Mucosa of stomach (tissue), 1 donor: ENCODE results near the gene HBS1L.

Experiments
- H3K27me3 ChIP-seq: one replicate; pipeline ENCODE4 v1.7.0; 2013; ENCODE audit warnings: mild to moderate bottlenecking, low read length; ENCODE audit not compliant: control insufficient read depth, insufficient read depth
- H3K36me3 ChIP-seq: one replicate; pipeline ENCODE4 v1.7.0; 2013; ENCODE audit warnings: low read length; ENCODE audit not compliant: control insufficient read depth, insufficient read depth
- H3K4me1 ChIP-seq: one replicate; pipeline ENCODE4 v1.7.0; 2013; ENCODE audit warnings: mild to moderate bottlenecking, low read length; ENCODE audit not compliant: control insufficient read depth, insufficient read depth
- H3K4me3 ChIP-seq: one replicate; pipeline ENCODE4 v1.7.0; 2013; ENCODE audit warnings: low read length
- H3K9ac ChIP-seq: one replicate; pipeline ENCODE4 v1.7.0; 2013; ENCODE audit warnings: mild to moderate bottlenecking, low read length, moderate library complexity
- H3K9me3 ChIP-seq: one replicate; pipeline ENCODE4 v1.7.0; 2013; ENCODE audit warnings: mild to moderate bottlenecking, low read length, moderate library complexity; ENCODE audit not compliant: control insufficient read depth
- donor health status: Pancreatic carcinoma.

The HBS1L gene

DNA sequence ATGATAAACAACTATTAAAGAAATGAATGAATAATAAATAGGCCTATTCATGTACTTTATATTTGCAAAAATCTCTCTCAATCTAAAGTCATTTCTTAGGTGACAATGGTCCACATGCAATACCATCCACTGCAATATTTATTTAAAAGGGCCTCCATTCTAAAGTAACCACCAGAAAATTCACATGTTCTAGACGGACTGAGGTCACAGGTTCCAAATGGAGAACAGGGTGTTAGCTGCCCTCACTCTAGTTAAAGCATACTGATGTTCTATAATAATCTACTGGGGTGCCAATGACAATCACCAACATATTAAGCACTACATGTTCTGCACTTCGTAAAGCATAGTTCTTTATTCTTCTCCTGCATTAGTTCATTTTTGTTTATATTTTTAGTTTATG, 1.2 kb downstream of the HBS1L start:
- Histone ChIP-seq H3K27me3 (no peaks in the 10 kb centered on the region), H3K9ac (peak overlapping the region; percentile 98), H3K9me3 (no peaks in the 10 kb centered on the region), H3K4me1 (no peaks in the 10 kb centered on the region), H3K36me3 (no peaks in the 10 kb centered on the region), H3K4me3 (no peak overlapping the region)

DNA sequence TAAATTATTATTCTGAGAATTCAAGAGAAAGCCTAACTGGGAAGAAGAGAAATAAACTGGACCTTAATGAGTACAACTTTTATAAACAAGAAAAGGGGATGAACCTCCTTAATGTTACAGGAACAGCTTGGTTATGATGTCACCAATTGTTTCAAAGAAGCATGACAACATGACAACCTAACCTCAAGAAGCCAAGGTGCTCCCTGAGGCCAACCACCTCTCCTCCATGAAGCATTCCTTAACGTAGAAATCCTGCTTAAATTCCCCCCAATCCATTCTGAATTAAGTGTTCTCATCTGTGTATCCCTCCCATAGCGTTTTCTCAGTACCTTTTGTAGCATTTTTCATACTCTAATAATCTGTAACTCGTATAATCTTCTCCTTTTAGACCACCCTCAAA, 1.7 kb downstream of the HBS1L start:
- no peak overlapping the region for H3K4me3 ChIP-seq
- H3K36me3 ChIP-seq = no peaks in the 10 kb centered on the region
- H3K27me3 ChIP-seq = no peaks in the 10 kb centered on the region
- H3K9ac ChIP-seq = no peak overlapping the region
- H3K4me1 ChIP-seq = no peaks in the 10 kb centered on the region
- no peaks in the 10 kb centered on the region for H3K9me3 ChIP-seq

DNA sequence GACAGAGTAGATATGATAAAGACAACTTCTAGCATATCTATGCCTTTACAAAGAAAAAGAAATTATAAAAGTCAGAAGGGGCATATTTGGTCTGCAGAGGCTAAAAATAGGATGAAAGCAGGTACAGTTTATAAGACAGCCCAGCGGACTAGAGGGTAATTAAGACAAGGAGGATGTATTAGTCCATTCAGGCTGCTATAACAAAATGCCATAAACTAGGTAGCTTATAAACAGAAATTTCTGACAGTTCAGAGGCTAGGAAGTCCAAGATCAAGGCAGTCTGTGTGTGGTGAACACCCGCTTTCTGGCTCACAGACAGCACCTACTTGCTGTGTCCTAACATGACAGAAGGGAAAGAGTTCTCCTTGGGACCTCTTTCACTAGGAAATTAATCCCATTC, 5.7 kb downstream of the HBS1L start:
- H3K9ac ChIP-seq = no peak overlapping the region
- no peaks in the 10 kb centered on the region for H3K9me3 ChIP-seq
- no peaks in the 10 kb centered on the region for H3K27me3 ChIP-seq
- H3K36me3 ChIP-seq = no peaks in the 10 kb centered on the region
- no peaks in the 10 kb centered on the region for H3K4me1 ChIP-seq
- H3K4me3 ChIP-seq = no peak overlapping the region

DNA sequence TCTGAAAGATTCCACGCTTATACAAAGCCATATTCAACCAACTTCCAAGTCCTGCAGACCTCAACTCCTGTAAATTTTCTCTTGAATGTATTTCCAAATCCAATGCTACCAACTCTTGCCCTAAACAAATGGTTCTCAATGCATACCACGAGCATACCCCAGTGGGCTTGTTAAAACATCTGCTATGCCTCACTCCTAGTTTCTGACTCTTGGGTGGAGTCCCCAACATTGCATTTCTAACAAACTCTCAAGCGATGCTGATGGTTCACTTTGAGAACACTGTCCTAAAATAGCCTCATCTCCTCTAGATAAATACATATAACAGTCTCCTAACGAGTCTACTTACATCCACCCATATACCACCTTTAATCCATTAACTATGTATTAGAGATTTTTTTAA, 7.3 kb downstream of the HBS1L start:
- Histone ChIP-seq H3K4me1 (no peaks in the 10 kb centered on the region), H3K4me3 (no peak overlapping the region), H3K9me3 (no peaks in the 10 kb centered on the region), H3K9ac (no peak overlapping the region), H3K27me3 (no peaks in the 10 kb centered on the region), H3K36me3 (no peaks in the 10 kb centered on the region)

DNA sequence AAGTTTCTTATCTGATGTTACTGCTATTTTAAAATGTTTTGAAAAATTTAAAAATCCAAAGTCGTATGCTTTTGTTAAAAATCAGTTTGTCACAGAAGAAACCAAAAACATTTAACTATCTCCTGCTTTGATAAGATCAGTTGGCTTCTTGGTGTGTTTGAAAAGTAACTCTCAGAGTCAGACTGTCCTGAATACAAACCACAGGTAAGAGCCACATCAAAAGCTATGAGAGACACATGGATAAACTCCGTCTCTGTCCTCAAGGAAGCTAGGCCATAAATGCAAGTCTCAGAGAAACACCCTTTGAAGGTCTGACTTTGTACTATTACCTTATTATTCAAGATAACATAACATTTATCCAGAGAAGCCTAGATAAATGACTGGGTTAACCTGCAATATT, 7.7 kb downstream of the HBS1L start:
- Histone ChIP-seq H3K4me1 (no peaks in the 10 kb centered on the region), H3K9me3 (no peaks in the 10 kb centered on the region), H3K4me3 (no peak overlapping the region), H3K27me3 (no peaks in the 10 kb centered on the region), H3K9ac (no peak overlapping the region), H3K36me3 (no peaks in the 10 kb centered on the region)

DNA sequence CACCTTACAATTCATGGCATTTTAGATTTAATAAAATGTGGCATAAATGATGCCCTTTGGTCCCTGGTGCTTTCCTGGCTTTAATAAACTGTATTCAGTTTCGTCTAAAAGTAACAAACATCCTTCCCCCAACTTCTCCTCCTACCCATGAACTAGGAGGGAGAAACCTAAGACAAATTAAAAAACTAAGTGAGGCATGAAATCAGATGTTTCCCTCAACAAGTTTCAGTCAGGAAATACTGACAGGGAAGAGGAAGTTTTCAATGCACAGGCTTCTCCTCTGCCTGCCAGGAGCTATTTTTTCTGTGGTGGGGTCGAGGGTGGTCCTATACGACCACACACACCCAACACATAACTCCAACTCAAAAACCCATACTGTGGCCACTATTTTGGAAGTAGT, 10.0 kb downstream of the HBS1L start:
- Histone ChIP-seq H3K27me3 (no peaks in the 10 kb centered on the region), H3K9ac (no peak overlapping the region), H3K36me3 (no peaks in the 10 kb centered on the region), H3K9me3 (no peaks in the 10 kb centered on the region), H3K4me1 (no peaks in the 10 kb centered on the region), H3K4me3 (no peak overlapping the region)

DNA sequence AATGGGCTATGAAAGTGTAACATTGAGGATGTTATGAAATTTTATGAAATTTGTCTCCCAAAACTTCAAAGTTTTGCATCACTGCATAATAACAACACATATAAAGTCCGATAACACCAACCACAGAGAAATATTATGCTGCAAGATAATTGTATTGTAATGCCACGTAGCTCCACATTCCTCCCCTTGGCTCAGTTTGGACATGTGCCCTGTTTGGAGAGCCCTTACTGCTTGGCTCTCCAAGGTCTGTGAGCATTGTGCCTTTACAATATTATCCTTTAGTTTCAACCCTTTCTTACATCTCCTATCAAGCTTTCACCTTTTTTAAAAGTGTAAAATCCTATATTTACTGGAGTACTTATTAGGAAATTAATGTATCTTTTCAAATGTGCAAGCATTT, 10.8 kb downstream of the HBS1L start:
- no peaks in the 10 kb centered on the region for H3K27me3 ChIP-seq
- H3K9me3 ChIP-seq = no peaks in the 10 kb centered on the region
- H3K4me1 ChIP-seq = no peaks in the 10 kb centered on the region
- H3K4me3 ChIP-seq = no peak overlapping the region
- no peaks in the 10 kb centered on the region for H3K36me3 ChIP-seq
- no peak overlapping the region for H3K9ac ChIP-seq

DNA sequence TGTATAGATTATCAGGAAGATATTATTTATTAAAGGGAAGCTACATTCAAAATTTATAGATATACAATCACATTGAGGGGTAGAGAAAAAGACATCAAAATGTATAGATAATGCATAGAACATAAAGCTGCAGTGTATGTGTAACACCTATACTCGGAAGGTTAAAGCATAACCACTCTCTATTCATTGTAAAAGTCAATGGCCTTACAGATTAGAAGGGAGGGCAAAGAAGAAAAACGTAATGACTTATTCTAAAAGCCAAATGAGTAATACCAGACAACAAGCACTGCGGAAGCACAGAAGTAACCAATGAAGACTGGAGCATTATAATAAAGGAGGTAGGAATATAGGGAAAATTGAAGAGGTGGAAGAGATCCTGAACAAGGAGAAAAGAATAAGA, 11.3 kb downstream of the HBS1L start:
- Histone ChIP-seq H3K4me3 (no peak overlapping the region), H3K9ac (no peak overlapping the region), H3K27me3 (no peaks in the 10 kb centered on the region), H3K9me3 (no peaks in the 10 kb centered on the region), H3K36me3 (no peaks in the 10 kb centered on the region), H3K4me1 (no peaks in the 10 kb centered on the region)

DNA sequence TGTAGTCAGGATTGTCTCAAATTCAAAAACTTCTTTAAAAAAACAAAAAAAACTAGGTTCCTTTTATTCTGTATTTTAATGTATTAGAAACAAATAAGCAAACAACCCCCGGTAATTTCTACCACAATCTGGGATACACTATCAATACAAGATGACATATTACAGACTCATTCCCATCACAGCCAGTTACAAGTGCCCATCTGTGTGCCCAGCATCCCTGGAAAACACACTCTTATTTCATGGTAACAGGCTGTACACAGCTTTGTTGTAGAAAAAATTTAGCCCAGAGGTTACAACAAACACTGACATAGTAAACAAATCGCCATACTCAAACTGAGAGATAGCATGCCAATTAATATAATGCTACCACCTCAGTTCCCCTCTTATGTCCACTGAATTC, 16.3 kb downstream of the HBS1L start:
- no peaks in the 10 kb centered on the region for H3K4me1 ChIP-seq
- H3K9me3 ChIP-seq = no peaks in the 10 kb centered on the region
- no peaks in the 10 kb centered on the region for H3K27me3 ChIP-seq
- H3K36me3 ChIP-seq = no peaks in the 10 kb centered on the region
- H3K9ac ChIP-seq = no peak overlapping the region
- no peak overlapping the region for H3K4me3 ChIP-seq

DNA sequence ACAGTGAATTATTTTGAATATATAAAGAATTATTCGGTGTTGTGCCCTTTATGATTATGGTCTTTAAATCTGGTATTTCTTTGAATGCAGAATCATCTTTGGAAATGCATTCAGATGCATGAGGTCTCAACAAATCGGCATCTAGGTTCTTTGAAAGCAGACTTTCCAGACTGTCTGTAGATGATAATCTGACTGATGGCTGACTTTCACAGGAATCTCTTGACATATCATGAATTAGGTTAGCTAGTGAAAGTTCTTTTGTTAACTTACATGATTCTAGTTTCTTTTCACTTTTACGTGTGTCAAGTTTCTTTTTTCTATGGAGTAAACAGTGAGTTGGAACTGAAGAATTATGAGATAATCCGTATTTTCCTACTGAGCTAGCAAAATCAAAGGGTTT, 17.1 kb downstream of the HBS1L start:
- Histone ChIP-seq H3K36me3 (no peaks in the 10 kb centered on the region), H3K9me3 (no peaks in the 10 kb centered on the region), H3K4me3 (no peak overlapping the region), H3K4me1 (no peaks in the 10 kb centered on the region), H3K27me3 (no peaks in the 10 kb centered on the region), H3K9ac (no peak overlapping the region)

DNA sequence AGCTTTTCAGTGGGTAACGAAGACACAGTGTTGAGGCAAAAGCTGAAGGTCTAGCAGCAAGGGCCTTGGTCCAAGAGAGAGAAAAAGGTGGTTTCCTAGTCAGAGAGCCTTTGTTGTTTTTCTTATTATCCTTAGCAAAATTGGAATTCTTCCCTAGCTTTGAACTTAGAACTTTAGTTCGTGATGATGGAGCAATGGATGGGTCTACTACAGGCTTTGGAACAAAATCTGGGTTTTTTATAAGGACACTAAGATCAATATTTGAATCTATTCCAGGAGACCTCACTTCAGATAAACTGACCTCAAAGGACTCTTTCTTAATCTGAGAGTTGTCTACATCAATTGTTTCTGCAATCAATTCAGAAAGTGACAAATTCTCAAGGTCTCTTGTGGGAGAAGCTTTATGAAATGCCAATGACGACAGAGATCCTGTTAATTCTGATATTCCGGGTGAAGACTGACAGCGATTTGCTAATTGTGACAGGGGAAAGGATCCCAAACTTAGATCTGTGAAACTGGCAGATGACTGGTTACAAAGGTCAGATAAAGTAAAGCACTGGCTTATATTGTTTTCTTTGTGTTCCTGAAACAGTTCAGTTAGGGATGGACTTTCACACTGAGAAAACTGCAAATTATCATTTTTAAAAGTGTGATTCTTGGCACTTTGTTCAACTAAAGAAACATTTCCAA, 17.7 kb downstream of the HBS1L start:
- Histone ChIP-seq H3K4me3 (no peak overlapping the region), H3K9ac (no peak overlapping the region), H3K27me3 (no peaks in the 10 kb centered on the region), H3K36me3 (no peaks in the 10 kb centered on the region), H3K4me1 (no peaks in the 10 kb centered on the region), H3K9me3 (no peaks in the 10 kb centered on the region)

DNA sequence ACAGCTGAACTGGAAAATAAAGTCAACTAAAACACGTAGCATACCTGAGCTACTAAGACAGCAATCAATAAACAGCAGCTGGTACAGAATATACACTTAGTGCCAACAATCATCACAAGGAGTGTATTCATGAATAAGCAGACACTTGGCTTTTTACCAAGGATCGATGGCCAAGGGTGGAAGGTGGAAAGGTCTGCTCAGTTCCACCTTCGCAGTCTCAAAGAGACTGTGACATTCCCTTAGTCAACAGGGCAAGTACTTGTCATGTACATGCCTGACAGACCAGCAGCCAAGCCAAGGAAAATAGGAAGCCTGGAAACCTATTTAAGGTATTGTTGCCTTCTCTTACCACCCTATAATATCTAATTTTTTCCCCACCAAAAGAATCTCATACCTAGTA, 21.4 kb downstream of the HBS1L start:
- H3K4me1 ChIP-seq = no peaks in the 10 kb centered on the region
- no peaks in the 10 kb centered on the region for H3K9me3 ChIP-seq
- H3K9ac ChIP-seq = no peak overlapping the region
- H3K4me3 ChIP-seq = no peak overlapping the region
- no peaks in the 10 kb centered on the region for H3K27me3 ChIP-seq
- peaks cover 5% of the 10 kb centered on the region for H3K36me3 ChIP-seq

DNA sequence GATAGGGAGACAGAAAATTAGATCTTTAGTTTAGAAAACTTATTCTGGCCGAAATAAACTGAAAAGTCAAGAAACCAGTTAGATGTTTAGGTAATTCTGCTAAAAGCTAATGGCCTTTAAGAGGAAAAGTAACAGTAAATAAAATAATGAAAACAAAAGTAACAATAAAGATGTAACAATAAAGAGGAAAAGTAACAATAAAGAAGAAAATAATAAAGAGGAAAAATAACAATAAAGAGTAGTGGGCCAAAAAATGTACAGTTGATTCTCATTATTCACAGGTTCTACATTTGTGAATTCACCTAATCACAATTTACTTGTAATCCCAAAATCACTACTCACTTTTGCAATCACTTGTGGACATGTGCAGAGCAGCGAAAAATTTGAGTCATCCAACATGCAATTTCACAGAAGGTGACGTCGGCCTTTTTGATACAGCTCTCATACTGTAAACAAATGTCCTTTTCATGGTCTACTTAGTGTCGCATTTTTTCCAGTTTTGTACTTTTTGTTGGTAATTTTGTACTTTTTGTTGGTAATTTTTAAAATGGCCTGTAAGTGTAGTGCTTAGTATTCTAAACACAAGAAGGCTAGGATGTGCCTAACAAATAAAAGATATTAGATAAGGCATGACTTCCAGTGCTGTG, 24.0 kb downstream of the HBS1L start:
- Histone ChIP-seq H3K9me3 (no peaks in the 10 kb centered on the region), H3K4me3 (no peak overlapping the region), H3K4me1 (no peaks in the 10 kb centered on the region), H3K27me3 (no peaks in the 10 kb centered on the region), H3K36me3 (peaks cover 5% of the 10 kb centered on the region), H3K9ac (no peak overlapping the region)
